Endothelial cell of umbilical vein (primary cell): ENCODE data around the gene PFAS. TPM values are rescaled to one million over a fixed set of nuclear protein-coding genes. Genes with fewer than 3 reads are reported as not detected.

Experiments
- BruUV-seq: library from RNA; stranded (reverse); fragments of 400-500 nt; replicated peaks from 2 replicates; lab custom pipeline; 2021; lab: Mats Ljungman, UMichigan
- CTCF ChIA-PET: fragments of 300-600, 350-600 bp; sonication (Branson Sonifier 250); formaldehyde crosslinking; loops from one replicate; lab custom pipeline; 2021; ENCODE audit warnings: antibody characterized with exemption, inconsistent platforms; lab: Charles Lee
- POLR2A ChIA-PET: fragments of 300-600, 350-600 bp; sonication (Branson Sonifier 250); formaldehyde crosslinking; loops from one replicate; lab custom pipeline; 2021; ENCODE audit warnings: antibody characterized with exemption, inconsistent platforms; lab: Charles Lee
- DNase-seq: peaks from one replicate; pipeline ENCODE4 v3.0.0-alpha.2; 2011; ENCODE audit warnings: low read depth, low spot score
- FAIRE-seq: peaks from 2 replicates; lab custom pipeline; 2011; peaks lifted over from hg19 to GRCh38; lab: Jason Lieb, UNC
- H2AFZ ChIP-seq: 2 replicates; pipeline ENCODE4 v1.6.0; 2012; ENCODE audit warnings: low read depth, low read length, control low read depth, inconsistent platforms
- H3K27ac ChIP-seq: 2 replicates; pipeline ENCODE4 v1.5.1; 2011; ENCODE audit warnings: low read depth, mild to moderate bottlenecking, control low read depth, low read length, moderate library complexity; ENCODE audit not compliant: insufficient read depth
- H3K27me3 ChIP-seq, 2 experiments: 2 replicates each; pipeline versions ENCODE4 v1.6.0 to v1.6.1; 2011; ENCODE audit warnings: low read length in 2 of 2, mixed read lengths in 1 of 2; ENCODE audit not compliant: control insufficient read depth in 2 of 2, insufficient read depth in 2 of 2
- H3K36me3 ChIP-seq, 2 experiments: 2 replicates in 1 of 2; 3 replicates in 1 of 2; pipeline ENCODE4 v1.5.1; 2011; ENCODE audit warnings: low read length in 2 of 2, mild to moderate bottlenecking in 1 of 2, moderate library complexity in 1 of 2; ENCODE audit not compliant: control insufficient read depth in 2 of 2, insufficient read depth in 2 of 2; ENCODE audit errors: extremely low read depth in 1 of 2
- H3K4me1 ChIP-seq: 3 replicates; pipeline ENCODE4 v1.5.1; 2011; ENCODE audit warnings: mild to moderate bottlenecking, low read length; ENCODE audit not compliant: control insufficient read depth, insufficient read depth; ENCODE audit errors: extremely low read depth
- H3K4me2 ChIP-seq: 2 replicates; pipeline ENCODE4 v1.6.1; 2011; ENCODE audit warnings: low read length, control low read depth, mixed read lengths; ENCODE audit not compliant: insufficient read depth
- H3K4me3 ChIP-seq, 3 experiments: fragments of 200-600 bp in 1 of 3; sonication (generic), shearing (Covaris generic) in 1 of 3; replicated peaks in 1 of 3; 2 replicates each; pipeline ENCODE4 v1.5.1; 2011 to 2016; ENCODE audit warnings: control low read depth in 3 of 3, low read length in 3 of 3, mild to moderate bottlenecking in 2 of 3, inconsistent platforms in 1 of 3, low read depth in 1 of 3, moderate library complexity in 1 of 3; ENCODE audit not compliant: insufficient read depth in 1 of 3
- H3K79me2 ChIP-seq: 2 replicates; pipeline ENCODE4 v1.6.0; 2012; ENCODE audit warnings: low read length, inconsistent platforms; ENCODE audit not compliant: control insufficient read depth, insufficient read depth
- H3K9ac ChIP-seq: replicated peaks from 2 replicates; pipeline ENCODE3; 2011; ENCODE audit warnings: low read length, control low read depth; ENCODE audit not compliant: insufficient read depth; ENCODE audit errors: extremely low read depth
- H3K9me1 ChIP-seq: replicated peaks from 3 replicates; pipeline ENCODE4 v1.6.0; 2011; ENCODE audit warnings: mild to moderate bottlenecking, low read length; ENCODE audit not compliant: control insufficient read depth, insufficient read depth; ENCODE audit errors: extremely low read depth
- H3K9me3 ChIP-seq: replicated peaks from 2 replicates; pipeline ENCODE4 v1.5.1; 2012; ENCODE audit warnings: low read length, inconsistent platforms; ENCODE audit not compliant: control insufficient read depth, insufficient read depth
- H4K20me1 ChIP-seq: replicated peaks from 2 replicates; pipeline ENCODE3; 2011; ENCODE audit warnings: mild to moderate bottlenecking, low read length; ENCODE audit not compliant: control insufficient read depth, insufficient read depth; ENCODE audit errors: extremely low read depth
- CTCF ChIP-seq, 2 donors: IDR thresholded peaks; 1 replicate in 1 of 2; 2 replicates in 1 of 2; pipeline ENCODE4 v1.5.1; 2011; ENCODE audit warnings: low read length in 2 of 2, mild to moderate bottlenecking in 2 of 2, moderate library complexity in 2 of 2, control low read depth in 1 of 2, inconsistent platforms in 1 of 2, low read depth in 1 of 2; ENCODE audit not compliant: insufficient read depth in 1 of 2; ENCODE audit errors: extremely low read depth in 1 of 2
- EZH2 ChIP-seq: IDR thresholded peaks from 2 replicates; pipeline ENCODE4 v1.6.1; 2012; ENCODE audit warnings: borderline replicate concordance, low read depth, mild to moderate bottlenecking, moderate library complexity, low read length, inconsistent platforms; ENCODE audit not compliant: severe bottlenecking
- FOS ChIP-seq: IDR thresholded peaks from 2 replicates; pipeline ENCODE4 v1.6.1; 2011; ENCODE audit warnings: mild to moderate bottlenecking, low read length, moderate library complexity, borderline replicate concordance; ENCODE audit not compliant: insufficient read depth
- GATA2 ChIP-seq: IDR thresholded peaks from 2 replicates; pipeline ENCODE4 v1.7.0; 2011; ENCODE audit warnings: low read depth, mild to moderate bottlenecking, moderate library complexity, mixed read lengths, low read length; ENCODE audit not compliant: insufficient read length, insufficient read depth
- JUN ChIP-seq: IDR thresholded peaks from 2 replicates; pipeline ENCODE4 v1.6.1; 2011; ENCODE audit warnings: borderline replicate concordance, low read depth; ENCODE audit not compliant: insufficient read length, insufficient read depth
- MYC ChIP-seq: IDR thresholded peaks from one replicate; pipeline ENCODE4 v1.6.1; 2011; ENCODE audit warnings: mild to moderate bottlenecking, low read depth, low read length
- POLR2A ChIP-seq: IDR thresholded peaks from 2 replicates; pipeline ENCODE4 v1.6.1; 2012; ENCODE audit warnings: low read depth, mild to moderate bottlenecking, control low read depth, low read length
- POLR2AphosphoS5 ChIP-seq: IDR thresholded peaks from 2 replicates; pipeline ENCODE4 v1.6.1; 2012; ENCODE audit warnings: low read depth, mild to moderate bottlenecking, control low read depth, low read length, moderate library complexity; ENCODE audit not compliant: insufficient read depth
- dilution Hi-C: fragments of 300-500 bp; cut with MboI; formaldehyde crosslinking; loops from one replicate; pipeline ENCODE4 v1.15.0; 2019; ENCODE audit warnings: low sequenced_read_pairs; ENCODE audit not compliant: extremely low pct_ligation_motif_present
- intact Hi-C: fragments of 100-400 bp; cut with micrococcal nuclease; formaldehyde crosslinking; loops from one replicate; pipeline ENCODE4 v1.10.0; 2022
- polyA plus RNA-seq, 4 experiments: library from polyadenylated mRNA; depleted of rRNA in 3 of 4; stranded (reverse) in 3 of 4; unstranded in 1 of 4; fragments of >200 nt; gene quantifications; 2 replicates each; pipeline versions ENCODE4 v1.2.1 to v1.2.3, GENCODE V29; 2011 to 2012; ENCODE audit warnings: missing spikeins in 1 of 4
- total RNA-seq: library from RNA; stranded (reverse); gene quantifications from 2 replicates; pipeline ENCODE4 v1.2.3, GENCODE V29; 2021
- TF ChIP-seq, protein P1 (sequence below): IDR thresholded peaks from 2 replicates; pipeline ENCODE4 v1.6.1; 2011; ENCODE audit not compliant: insufficient read depth, insufficient read length

The PFAS gene
- total and polyA plus RNA-seq, 2 donors (not counting 3 experiments of a cell fraction or from before 2014, with no cell fraction given), result 34.1 to 108 TPM

- TF ChIP-seq FOS (no peak), POLR2AphosphoS5 (no peak), MYC (no peak), POLR2A (no peak), JUN (no peak), EZH2 (no peak), CTCF (IDR thresholded peaks at IDR 0.05; ENCODE audit: extremely low read depth in 1 of 2, insufficient read depth in 1 of 2, low read depth in 1 of 2, low read length in 2 of 2) (no peak), GATA2 (no peak)
- TF ChIP-seq, protein P1, sequence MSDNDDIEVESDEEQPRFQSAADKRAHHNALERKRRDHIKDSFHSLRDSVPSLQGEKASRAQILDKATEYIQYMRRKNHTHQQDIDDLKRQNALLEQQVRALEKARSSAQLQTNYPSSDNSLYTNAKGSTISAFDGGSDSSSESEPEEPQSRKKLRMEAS, result no peak
- dilution Hi-C loops (no loop called here), intact Hi-C loops (no loop called here)
- CTCF ChIA-PET, result no interaction called here
- Histone ChIP-seq H3K4me1 (no peaks in the 10 kb centered on the region), H4K20me1 (no peaks in the 10 kb centered on the region), H3K9me1 (no peaks in the 10 kb centered on the region), H3K9ac (no peak overlapping the region), H3K27me3 (no peaks in the 10 kb centered on the region), H3K4me2 (no peak overlapping the region), H3K27ac (no peak overlapping the region), H2AFZ (no peak overlapping the region), H3K4me3 (no peak overlapping the region), H3K36me3 (peaks cover 9 to 37% of the 10 kb centered on the region in 2 experiments), H3K79me2 (no peaks in the 10 kb centered on the region), H3K9me3 (no peaks in the 10 kb centered on the region)
- no TSS peak for BruUV-seq
- FAIRE-seq (no peak), DNase-seq (no peak)
- POLR2A ChIA-PET, result no interaction called here
These were observed 18.5 kb downstream of the PFAS start for GRCh38 chr17:8267480-8268147.
